Cardiac fibroblast (primary cell): ENCODE data around the gene TRIM25.
A peak's percentile ranks its signal among the peaks of the same experiment; 100 is the strongest.

ENCODE experiments used
- DNase-seq, 2 donors: peaks; one replicate each; pipeline versions ENCODE4 v3.0.0 to v3.0.0-alpha.2; 2010; ENCODE audit warnings: low read depth in 2 of 2
- H3K4me3 ChIP-seq, 2 donors: replicated peaks in 1 of 2; 1 replicate in 1 of 2; 2 replicates in 1 of 2; pipeline ENCODE4 v1.5.1; 2011; ENCODE audit warnings: low read depth in 2 of 2, low read length in 2 of 2, mild to moderate bottlenecking in 2 of 2, moderate library complexity in 1 of 2
- CTCF ChIP-seq: IDR thresholded peaks from one replicate; pipeline ENCODE4 v1.5.1; 2011; ENCODE audit warnings: low read depth, mild to moderate bottlenecking, low read length, inconsistent platforms

The TRIM25 gene

DNA sequence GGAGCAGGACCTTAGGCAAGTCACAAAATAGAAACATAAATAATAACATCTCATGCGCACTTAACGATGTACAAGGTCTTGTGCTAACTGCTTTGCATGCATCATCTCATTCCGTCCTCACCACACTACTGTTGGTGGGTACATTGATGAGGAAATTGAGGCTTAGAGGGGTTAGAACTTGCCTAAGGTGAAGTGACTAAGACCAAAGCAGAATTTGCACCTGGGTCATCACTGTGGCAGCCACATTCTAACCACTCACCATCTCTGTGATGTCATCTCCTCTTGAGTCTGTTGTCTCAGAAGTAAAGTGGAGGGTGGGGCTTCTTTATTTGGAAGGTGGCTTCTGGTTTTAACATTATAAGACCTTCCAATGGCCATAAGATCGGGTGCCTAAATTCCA lies 20.4 kb upstream of the TRIM25 start:
- DNase-seq: no peak
- TF ChIP-seq CTCF: no peak

GRCh38 chr17:56933868-56934267 lies 20.0 kb upstream of the TRIM25 start:
- no peak for DNase-seq
- H3K4me3 ChIP-seq: no peak overlapping the region
- no peak for TF ChIP-seq CTCF

More for the DNA sequence above, 20.4 kb upstream of the TRIM25 start:
- no peak overlapping the region for H3K4me3 ChIP-seq

DNA sequence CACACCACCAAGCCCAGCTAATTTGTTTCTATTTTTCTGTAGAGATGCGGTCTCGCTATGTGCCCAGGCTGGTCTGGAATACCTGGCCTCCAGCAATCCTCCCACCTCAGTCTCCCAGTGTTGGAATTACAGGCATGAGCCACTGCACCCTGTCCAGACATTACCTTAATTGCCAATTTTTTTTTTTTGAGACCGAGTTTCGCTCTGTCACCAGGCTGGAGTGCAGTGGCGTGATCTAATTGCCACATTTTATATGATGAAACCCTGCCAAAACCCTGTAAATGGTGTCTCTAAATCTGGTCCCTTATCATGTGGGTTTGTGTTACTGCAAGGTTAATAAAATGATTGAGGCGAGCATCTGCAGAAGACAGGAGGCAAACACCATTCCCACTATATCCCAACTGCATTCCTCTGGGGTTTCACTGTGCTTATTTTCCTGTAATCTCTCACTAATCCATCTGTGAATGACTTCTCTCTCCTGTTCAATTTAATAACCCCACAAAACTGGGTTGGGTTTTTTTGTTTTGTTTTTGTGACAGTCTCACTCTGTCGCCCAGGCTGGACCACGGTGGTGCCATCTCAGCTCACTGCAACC lies 19.4 kb upstream of the TRIM25 start:
- DNase-seq: no peak
- no peak overlapping the region for H3K4me3 ChIP-seq
- TF ChIP-seq CTCF: no peak

DNA sequence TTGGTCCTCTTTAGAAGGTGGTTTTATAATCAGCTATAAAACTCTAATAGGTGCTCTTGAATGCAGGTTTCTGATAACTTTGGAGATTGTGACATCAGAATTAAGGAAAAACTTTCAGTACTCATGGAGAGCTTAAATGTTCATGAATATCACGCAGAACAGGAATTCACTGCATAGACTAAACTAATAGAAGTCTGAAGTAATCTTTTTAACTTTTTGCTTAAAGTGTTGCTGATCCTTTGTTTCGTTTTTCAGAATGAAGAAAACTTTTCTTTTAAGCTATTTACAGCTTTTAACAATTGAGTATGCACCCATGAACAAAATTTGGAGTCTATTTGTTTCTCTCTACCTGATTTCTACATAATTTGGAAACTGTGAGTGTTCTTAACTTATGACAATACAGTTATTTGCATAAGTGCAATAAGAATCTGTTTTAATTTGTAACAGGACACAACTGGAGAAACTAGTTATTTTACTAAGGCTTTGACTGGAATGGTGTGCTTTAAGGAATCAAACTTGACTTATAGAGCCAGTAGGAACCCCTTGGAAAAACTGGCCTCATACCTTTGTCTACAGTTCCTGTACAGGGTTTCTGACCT lies 17.0 kb upstream of the TRIM25 start:
- no peak for TF ChIP-seq CTCF
- no peak for DNase-seq
- no peak overlapping the region for H3K4me3 ChIP-seq

GRCh38 chr17:56929362-56929969 lies 15.6 kb upstream of the TRIM25 start:
- peak in 1 of 2 donors; percentile 28 for DNase-seq
- H3K4me3 ChIP-seq: no peak overlapping the region
- TF ChIP-seq CTCF: no peak

- TF ChIP-seq CTCF: no peak
- no peak for DNase-seq
- no peak overlapping the region for H3K4me3 ChIP-seq
Observed at GRCh38 chr17:56928586-56928985, 14.7 kb upstream of the TRIM25 start.
